SH-SY5Y (cell line): Measurements from ENCODE around the gene HSD17B12.

Source experiments
- GATA2 ChIP-seq: IDR thresholded peaks from 2 replicates; pipeline ENCODE4 v1.6.1; 2011; ENCODE audit warnings: mild to moderate bottlenecking, low read depth, low read length
- GATA3 ChIP-seq: IDR thresholded peaks from 2 replicates; pipeline ENCODE4 v1.6.1; 2011; ENCODE audit warnings: low read depth, mild to moderate bottlenecking, low read length, moderate library complexity

- no peak for TF ChIP-seq GATA2
- TF ChIP-seq GATA3, result no peak
These were observed 109.9 kb downstream of the HSD17B12 start for GRCh38 chr11:43790444-43790794.
